HuH-7 (cell line): ENCODE measurements around the gene IYD.
"Not testable (repeated sequence)": the region's sequence is repeated elsewhere in the genome, so short reads cannot be mapped to it uniquely, and the experiment has no call there.

ENCODE experiments used
- DNase-seq: peaks from one replicate; pipeline ENCODE4 v3.0.0; 2011; ENCODE audit warnings: low spot score

Gene IYD

DNA sequence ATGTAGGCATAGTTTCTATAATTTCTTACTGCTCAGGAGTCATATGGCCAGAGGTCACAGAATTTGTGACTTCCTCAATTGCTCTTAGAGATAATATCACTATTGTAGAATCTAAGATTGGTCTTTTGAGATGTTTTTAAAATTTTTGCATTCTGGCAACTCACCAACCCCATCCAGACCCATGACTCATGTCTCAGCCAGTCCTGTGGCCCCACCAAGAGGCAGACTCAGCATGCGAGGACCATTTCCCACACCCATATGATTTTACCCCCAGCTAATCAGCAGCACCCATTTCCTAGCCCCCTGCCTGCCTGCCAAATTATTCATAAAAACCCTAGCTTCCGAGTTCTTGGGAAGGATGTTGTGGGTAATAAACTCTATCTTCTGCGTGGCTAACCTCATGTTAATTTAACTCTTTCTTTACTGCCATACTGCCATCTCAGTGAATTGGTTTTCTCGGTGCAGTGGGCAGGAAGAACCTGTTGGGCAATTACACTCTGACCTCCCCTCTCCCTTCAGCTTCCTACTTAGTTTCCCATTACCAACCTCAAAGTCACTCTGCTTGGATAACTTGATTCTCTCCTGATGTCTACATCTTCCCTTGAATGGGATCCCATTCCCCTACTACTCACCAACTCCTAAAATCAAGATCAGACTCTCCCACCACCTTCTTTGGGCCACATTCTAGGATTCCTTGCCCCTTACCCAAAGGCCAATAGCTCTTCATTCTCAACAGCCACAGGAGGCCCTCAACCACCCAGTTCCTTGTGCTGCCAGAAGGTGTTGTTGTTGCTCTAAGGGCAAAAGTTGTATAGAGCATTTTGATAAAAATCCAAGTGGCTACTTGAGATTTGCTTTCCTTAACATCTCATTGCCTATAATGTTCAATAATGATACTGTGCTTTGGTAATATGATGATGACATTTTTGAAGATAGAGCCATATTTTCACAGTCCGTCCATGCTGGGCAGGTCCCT, 16.2 kb upstream of the IYD start:
- no peak for DNase-seq

DNA sequence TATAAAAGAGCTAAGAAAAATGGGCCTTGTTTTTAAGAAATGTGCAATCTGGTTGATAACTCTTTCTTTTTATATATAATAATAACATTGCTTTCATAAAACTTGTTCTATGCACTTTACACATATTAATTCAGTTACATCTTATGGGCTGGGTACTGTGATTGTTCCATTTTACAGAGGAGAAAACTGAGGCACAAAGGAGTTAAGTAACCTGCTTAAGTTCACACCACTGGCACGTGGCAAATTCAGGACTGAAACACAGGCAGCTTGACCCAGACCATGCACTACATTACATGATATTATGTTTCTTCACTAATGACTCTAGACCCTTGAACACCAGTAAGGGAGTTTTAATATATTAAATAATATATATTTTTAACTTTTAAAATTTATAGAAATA, 15.4 kb upstream of the IYD start:
- DNase-seq, result no peak

DNA sequence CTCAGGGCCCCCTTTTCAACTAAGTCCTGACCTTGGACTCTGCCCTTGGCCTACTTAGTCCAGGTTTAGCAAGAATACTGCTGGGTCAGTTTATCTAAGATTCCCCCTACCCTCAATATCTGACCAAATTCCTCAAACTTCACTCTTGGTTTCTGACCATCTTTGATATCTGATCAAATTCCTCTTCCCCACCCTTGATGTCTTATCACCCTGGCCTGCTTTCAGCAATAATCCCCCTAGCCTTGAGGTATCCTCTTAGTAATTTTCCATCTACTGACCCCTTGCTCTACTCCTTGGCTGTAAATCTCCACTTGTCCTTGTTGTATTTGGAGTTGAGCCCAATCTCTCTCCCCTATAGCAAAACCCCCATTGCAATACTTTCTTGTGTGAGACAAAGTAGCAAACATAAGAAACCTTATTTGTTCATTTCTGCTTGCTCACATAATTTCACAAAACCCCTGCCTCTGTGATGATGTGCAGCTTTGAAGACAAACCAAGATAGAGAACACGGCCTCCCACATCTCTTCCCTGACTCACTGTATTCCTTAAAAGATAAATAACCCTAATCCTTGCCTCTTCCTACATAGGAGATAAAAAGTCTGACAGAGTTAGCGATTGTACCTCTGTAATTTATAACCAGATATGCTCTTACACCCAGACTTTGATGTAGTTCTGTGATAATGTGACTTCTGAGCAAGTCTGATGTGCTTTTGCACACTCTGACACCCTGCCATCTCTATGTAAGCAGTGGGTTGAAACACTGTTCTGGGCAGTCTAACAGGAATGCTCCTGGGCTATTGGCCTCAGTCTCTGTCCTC, 13.8 kb upstream of the IYD start:
- no peak for DNase-seq

GRCh38 chr6:150355932-150356331, 12.9 kb upstream of the IYD start:
- no peak for DNase-seq

GRCh38 chr6:150361876-150362275, 6.9 kb upstream of the IYD start:
- no peak for DNase-seq

GRCh38 chr6:150363733-150364132, 5.1 kb upstream of the IYD start:
- DNase-seq, result no peak

DNA sequence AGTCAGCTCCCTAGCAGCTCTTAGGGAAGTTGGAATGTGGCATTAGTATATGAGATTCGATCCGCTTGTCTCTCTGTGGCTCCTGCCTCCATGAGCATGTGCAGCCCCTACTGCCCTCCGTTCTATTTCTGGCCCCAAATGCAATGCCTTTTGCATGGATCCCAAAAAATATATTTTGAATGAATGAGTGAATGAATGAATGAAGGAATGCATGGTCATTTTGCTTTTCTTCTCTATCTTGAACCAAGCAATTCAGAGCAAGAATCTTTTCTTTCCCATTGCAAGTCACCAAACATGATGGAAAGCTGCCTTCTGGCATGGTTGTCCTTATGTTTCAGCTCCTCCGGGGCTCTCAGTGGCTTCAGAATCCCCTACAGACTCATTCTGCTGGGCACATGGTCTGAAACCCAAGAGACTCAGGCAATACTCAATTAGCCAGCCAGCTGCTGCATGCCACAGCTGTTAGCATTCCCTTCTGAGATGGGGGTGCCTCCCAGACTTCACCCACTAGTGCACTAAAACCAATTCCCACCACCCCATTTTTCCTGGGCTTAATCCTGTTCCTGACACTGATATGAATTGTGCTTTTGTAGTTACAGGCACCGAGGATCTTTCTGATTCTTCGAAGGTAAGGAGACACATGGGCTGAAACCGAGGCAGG, 2.6 kb upstream of the IYD start:
- DNase-seq, result no peak

GRCh38 chr6:150369408-150369807, 596 bp downstream of the IYD start:
- no peak for DNase-seq

DNA sequence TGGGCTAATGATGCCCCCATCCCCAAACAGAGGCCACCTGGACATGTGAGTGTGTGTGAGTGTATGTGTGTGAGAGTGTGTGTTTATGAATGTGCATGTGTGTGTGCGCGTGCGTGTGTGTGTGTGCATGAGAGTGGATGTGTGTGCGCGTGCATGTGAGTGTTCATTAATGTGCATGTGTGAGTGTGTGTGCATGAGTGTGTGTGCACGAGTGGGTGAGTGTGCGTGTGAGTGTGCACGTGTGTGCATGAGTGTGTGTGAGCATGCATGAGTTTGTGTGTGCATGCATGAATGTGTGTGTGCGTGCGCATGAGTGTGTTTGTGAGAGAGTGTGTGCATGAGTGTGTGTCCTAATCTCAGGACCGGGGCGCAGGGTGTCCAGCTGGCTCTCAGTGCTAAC, 1.3 kb downstream of the IYD start:
- no peak for DNase-seq

DNA sequence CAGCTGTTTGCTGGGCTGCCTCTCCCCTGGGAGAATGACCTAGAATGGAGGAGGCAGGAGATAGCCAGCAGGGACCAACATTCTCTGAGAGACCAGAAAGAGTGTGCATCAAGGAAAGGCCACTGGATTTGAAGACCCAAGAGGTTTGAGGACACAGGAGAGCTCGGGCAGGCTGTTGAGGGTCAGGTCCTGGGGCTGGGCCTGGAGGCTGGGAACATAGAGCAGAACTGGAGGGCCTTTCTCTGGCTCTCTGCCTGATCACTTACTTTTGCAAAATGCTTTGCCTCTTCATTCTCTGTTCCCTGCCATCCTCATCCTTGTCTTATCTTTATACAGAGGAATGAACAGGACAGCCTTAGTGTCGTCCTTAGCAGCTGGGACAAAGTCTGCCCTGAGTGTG, 2.5 kb downstream of the IYD start:
- no peak for DNase-seq

DNA sequence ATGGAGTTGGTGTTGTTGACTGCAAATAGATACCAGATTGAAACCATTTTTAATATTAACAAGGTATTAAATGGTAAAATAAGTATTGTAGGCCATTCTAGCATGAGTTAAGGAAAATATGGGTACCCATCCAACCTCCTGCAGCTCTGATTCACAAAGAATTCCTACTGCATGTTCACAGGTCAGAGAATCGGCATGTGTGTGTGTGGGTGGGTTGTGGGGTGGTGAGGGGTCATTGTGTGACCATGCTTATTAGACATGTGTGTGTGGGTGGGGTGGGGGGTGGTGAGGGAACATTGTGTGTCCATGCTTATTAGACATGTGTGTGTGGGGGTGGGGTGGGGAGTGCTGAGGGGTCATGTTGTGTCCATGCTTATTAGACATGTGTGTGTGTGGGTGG, 3.2 kb downstream of the IYD start:
- DNase-seq, result no peak

DNA sequence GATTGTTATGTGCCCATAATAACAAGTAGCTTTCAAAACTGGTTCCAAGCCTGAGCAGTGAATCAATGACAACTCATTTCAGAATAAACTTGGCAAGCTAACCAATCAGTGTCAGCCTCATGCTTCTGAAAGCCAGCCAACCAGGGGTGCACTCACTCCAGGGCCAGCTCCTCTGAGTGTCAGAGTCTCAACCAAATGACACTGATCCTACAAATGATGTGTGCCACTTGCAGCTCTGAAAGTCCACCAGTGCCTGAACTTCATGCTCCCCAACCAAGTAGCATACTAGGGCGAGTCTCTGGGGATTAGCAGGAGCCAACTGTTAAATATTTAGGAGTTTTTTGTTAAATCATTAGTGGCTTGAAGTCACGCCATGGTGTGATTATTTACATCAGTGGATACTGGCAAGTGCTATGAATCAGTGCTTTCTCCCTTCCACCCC, 4.5 kb downstream of the IYD start:
- DNase-seq, result no peak

- DNase-seq, result not testable (repeated sequence)
These were observed 5.5 kb downstream of the IYD start for GRCh38 chr6:150374346-150374745.

DNA sequence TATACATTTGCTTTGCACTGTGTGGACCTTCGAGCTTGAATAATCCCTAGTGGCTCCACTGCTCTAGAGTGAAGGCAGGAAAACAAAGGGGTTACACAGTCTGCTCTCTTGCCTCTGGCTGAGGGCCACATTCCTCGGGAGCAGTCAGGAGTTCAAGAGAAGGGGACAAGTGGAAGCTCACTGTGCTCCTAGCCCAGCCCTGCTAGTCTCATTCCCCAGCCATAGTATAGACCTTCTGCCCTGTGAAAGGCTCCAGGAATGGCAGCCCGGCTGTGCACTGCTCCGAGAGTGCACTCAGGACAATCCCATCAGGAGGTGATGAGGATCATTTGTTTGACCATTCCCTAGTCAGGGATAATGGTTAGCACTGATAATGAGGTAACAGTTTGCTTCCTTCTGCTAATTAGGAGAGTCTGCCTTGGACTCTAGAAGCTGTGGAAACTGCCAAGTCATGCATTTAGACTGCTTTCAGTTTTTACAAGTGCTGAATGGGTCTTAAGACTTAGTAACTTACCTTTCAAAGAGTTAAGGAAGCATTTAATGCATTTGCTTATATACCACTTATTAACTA, 8.5 kb downstream of the IYD start:
- peak; percentile 23 for DNase-seq

- DNase-seq, result no peak
These were observed 11.4 kb downstream of the IYD start for GRCh38 chr6:150380256-150380655.

DNA sequence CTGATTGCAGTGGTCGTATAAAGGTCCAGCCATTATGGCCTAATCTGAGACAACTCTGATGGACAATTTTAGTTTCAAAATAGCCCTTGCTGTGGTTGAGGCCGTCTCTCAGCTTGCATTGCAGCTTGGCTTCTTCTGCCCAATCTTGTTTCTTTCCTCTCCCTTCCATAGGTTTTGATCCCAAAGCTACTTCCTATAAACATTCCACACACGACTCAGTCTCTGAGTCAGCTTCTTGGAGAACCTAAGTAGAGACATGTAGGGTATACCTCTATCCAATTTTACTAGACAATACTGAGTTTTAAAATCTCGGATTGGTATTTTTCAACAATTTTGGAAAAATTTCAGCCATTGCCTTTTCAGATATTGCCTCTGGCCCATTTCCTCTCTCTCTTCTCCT, 13.4 kb downstream of the IYD start:
- DNase-seq, result no peak

GRCh38 chr6:150391414-150391813, 22.6 kb downstream of the IYD start:
- DNase-seq, result no peak

DNA sequence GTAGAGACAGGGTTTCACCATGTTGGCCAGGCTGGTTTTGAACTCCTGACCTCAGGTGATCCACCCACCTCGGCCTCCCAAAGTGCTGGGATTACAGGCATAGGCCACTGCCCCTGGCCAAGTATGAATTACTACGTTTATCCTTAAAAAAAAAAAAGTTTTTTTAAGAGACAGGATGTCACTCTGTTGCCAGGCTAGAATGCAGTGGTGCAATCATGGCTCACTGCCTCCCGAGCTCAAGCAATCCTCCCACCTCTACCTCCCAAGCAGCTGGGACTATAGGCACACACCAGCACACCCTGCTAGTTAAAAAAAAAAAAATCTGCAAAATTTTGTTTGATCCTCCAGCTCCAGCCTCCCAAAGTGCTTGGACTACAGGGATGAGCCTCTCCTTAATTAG, 23.1 kb downstream of the IYD start:
- DNase-seq, result no peak

- peak; percentile 21 for DNase-seq
These were observed 23.8 kb downstream of the IYD start for GRCh38 chr6:150392452-150393220.

- DNase-seq, result no peak
These were observed 25.5 kb downstream of the IYD start for GRCh38 chr6:150394053-150394898.
